ENCODE results near the gene PPP5C. TPM values are rescaled to one million over a fixed set of nuclear protein-coding genes. Genes with fewer than 3 reads are reported as not detected.
"Not testable (repeated sequence)": the region's sequence is repeated elsewhere in the genome, so short reads cannot be mapped to it uniquely, and the experiment has no call there.

Gene PPP5C
- polyA plus RNA-seq, 1 donor = 73.4 TPM

DNA sequence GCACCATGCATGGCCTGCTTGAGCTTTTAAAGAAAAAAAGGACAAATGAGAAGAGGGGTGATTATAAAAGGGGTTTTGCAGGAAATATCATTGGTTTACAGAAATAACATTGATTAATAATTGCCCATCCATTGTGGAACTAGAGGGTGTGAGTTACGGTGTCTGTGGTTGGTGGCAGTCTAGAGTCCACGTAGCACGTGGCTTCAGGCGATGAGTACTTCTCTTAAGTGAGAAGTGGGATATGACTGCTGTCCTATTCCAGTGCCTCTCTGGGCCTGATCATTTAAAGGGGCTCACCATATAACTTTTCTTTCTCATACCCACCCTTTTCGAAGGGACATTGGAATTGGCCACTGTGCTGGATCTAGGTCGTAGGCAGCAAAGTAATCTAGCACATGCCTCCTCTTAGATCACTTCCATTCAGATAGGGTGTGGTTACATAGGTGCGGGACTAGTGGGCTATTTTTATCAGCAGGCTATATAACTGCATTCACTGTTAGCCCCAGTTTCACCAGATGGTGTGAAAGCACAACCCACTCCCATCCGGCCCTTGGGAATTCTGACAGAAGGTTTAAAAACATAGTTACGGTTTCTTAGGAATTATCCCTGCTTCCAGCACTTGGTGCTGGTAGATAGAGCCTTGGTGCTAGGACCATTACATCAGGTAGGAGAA is 19.9 kb downstream of the PPP5C start:
- no peak for DNase-seq

DNA sequence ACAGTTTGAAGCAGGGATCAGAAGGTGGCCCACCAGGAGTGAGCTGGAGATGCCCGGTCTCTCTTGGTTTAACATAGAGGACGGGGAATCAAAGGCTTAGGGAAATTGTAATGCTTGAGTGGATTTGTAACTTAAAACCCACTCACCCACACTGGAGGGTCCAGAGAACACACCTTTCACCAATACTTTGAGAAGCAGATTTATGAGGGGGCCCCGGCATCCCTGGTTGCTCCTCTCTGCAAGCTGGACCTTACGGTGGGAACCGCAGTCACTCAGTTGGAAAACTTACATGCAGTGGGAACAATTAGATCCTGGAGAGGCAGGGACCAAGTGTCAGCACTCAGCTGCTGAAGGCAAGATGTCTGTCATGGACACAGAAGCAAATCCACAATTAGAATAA is 20.5 kb downstream of the PPP5C start:
- no peak for DNase-seq

DNA sequence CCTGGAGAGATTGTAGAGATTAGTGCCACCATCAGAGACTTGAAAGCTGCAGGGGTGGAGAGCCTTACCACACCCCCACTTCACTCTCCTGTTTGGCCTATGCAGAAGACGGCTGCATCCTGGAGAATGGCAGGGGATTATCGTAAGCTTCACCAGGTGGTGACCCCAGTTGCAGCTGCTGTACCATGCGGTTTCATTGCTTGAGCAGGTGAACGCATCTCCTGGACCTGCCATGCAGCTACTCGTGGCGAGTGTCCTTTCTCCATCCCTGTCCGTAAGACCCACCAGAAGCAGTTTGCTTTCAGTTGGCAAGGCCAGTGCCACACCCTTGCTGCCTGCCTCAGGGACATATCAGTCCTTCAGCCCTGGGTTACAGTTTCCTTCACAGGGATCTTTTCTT is 21.2 kb downstream of the PPP5C start:
- DNase-seq = no peak

DNA sequence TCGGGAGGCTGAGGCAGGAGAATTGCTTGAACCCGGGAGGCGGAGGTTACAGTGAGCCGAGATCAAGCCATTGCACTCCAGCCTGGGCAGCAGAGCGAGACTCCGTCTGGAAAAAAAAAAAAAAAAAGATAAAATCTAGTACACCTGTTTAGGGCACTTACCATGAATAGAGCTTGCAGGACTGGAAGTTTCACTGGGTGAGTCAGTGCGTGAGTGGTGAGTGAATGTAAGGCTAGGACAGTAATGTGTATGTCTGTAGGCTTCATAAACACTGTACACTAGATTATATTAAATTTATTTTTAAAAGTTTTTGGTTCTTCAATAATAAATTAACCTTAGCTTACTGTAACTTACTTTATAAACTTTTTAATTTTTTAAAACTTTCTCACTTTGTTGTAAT is 22.9 kb downstream of the PPP5C start:
- no peak for DNase-seq

- DNase-seq = no peak
These were observed 24.5 kb downstream of the PPP5C start for GRCh38 chr19:46371371-46371901.

DNA sequence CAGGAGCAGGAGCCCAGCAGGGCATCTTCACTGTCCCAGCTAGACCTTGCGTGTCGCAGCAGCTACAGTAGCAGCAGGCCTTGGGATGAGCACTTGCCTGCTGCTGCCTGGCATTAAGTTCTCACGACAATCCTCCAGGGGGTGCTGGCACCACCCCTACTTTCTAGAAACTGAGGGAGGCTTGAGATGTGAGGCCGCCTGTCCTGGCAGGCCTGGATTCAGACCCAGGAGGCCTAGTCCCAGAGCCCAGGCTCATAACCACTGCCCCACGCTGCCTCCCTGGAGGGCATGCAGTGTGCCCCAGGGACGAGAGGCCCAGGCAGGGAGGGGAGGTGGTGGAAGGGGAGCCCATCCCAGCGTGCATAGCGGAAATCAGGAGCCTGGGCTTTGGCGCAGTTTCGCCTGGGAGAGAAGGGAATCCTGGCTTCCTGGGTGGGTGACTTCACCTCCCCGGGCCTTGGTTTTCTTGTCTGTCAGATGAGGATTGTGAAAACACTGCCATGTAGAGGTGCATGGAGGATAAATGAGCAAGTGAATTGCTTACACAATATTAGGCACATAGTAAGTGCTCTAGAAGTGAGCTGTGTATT is 26.1 kb downstream of the PPP5C start:
- DNase-seq = no peak

DNA sequence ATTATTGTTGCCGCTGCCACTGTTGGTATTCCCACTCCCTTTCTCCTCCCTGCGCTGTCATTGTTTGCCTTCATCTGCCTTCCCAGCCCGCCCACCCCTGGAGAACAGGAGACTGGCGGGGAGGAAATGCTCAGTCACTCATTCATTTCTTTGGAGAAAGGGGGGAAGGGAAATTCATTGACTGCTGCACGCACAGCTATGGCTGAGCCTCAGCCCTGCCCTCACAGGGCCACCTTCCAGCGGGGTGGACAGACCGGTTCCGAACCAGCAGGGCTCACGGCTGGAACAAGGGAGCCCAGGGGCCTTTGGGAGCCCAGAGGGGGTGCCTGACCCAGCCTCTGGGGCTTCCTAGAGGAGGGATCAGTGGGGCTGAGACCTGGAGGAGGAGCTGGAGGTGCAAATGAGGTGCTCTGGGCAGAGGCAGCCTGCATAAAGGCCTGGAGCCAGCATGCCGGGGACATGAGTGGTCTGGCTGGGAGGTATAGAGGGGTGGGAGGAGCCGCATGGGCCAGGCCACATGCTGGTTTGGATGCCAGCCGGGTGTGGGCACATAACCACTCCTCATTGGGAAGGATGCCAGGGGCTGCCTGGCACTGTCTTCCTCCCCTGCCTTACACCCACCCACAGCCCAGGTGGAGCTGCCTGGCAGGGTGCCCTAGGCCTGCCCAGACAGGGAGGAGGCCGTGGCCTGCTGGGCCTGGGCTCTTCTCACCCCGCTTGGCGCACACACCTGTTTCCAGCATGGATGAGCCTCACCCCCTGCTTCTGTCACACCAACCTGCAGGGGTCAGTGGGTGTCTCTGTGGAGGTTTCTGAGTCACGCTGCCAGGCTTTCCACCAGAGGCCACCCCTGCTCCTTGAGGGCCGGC is 26.8 kb downstream of the PPP5C start:
- DNase-seq = no peak

- DNase-seq = no peak
These were observed 27.9 kb downstream of the PPP5C start for GRCh38 chr19:46374536-46375475.

GRCh38 chr19:46375476-46376067 is 28.7 kb downstream of the PPP5C start:
- DNase-seq = not testable (repeated sequence)

DNA sequence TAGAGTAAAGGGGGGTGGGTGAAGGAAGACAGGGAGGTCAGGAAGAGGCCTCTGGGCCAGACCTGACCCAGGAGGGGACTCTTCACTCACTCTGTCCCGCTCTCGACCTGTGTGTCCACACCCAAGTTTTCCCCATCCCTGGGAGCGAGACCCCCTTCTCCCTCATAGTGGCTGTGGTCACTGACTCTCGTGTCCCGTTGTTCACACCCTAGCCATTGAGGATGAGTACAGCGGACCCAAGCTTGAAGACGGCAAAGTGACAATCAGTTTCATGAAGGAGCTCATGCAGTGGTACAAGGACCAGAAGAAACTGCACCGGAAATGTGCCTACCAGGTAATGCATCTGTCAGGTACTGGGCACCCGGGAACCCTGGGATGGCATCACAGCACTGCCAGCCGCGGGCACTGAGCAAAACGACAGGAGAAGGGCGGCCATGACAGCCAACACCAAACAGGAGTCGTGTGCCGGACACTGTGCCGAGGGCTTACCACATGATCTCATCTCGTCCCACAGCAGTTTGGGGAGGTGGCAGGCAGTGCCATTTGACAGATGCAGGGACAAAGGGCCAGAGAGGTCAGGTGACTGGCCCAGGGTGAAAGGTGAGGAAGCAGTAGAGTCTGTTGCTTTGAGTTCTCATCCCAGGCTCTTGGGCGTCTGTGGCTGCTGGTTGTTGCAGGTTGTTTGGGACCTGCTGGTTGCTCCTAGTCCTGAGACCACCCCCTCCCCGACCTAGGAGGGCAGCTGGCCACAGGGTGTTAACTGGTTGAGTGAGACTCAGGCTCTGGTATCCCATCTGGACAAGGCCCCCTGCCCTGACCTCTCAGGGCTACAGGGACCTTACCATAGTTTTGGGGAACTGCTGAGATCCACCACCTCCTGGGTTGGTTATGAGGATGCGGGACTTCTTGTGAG is 29.6 kb downstream of the PPP5C start:
- DNase-seq = no peak

DNA sequence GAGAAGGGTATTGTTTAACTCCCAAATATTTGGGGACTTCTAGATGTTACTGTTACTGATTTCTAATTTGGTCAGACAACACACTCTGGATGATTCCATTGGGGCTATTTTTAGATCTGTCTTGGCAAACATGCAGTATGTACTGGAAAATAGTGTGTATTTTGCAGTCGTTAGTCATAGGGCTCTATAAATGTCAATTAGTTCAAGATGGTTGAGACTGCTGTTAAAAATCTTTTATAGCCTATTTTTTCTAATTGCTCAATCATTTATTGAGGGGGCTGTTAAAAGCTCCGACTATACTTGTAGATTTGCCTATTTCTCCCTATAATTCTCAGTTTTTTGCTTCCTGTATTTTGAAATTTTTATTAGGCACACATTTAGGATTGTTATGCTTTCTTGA is 31.4 kb downstream of the PPP5C start:
- DNase-seq = peak; percentile 85

DNA sequence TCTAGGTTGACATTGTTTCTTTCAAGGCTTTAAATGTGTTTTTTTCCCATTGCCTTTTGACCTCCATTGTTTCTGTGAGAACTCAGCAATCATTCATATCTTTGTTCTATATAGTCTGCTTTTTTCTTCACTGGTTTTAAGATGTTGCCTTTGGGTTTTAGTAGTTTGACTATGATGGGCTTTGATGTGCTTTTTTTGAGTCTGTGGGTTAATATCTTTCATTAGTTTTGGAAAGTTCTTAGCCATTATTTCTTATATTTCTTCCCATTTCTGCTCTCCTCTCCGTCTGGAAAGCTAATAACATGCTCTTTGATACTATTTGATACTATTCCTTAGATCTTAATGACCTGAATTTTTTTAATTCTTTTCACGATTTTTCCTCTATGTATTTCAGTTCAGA is 33.8 kb downstream of the PPP5C start:
- no peak for DNase-seq

DNA sequence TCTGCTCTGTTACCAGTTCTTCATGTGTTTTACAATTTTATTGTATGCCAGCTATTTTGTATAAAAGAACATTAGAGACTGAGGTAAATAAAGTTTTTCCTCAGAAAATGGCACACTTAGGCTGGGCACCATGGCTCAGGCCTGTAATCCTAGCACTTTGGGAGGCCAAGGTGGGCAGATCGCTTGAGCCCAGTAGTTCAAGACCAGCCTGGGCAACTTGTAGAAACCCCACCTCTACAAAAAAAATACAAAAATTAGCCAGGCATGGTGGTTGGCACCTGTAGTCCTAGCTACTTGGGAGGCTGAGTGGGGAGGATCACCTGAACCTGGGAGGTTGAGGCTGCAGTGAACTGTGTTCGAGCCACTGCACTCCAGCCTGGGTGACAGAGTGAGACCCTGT is 34.5 kb downstream of the PPP5C start:
- DNase-seq = no peak

- DNase-seq = no peak
These were observed 35.0 kb downstream of the PPP5C start for GRCh38 chr19:46381756-46382345.

GRCh38 chr19:46383171-46383815 is 36.4 kb downstream of the PPP5C start:
- no peak for DNase-seq

DNA sequence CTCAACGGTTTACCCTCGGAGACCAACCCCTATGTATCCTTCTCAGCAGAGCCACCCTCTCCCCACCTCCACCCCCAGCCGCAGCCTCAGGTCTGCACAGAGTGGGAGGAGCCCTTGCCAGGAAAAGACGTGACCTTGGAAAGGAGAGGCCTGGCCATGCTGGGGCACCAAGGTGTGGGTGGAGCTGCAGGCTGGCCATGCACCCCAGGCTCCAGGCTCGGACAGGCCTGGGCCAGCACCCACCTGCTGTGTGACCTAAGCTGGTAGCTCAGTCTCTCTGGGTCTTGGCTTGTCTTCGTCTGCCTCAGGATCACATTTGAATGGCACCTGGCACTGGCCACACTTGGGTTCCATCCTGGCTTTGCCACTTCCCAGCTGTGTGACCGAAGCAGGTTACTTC is 37.0 kb downstream of the PPP5C start:
- no peak for DNase-seq

DNA sequence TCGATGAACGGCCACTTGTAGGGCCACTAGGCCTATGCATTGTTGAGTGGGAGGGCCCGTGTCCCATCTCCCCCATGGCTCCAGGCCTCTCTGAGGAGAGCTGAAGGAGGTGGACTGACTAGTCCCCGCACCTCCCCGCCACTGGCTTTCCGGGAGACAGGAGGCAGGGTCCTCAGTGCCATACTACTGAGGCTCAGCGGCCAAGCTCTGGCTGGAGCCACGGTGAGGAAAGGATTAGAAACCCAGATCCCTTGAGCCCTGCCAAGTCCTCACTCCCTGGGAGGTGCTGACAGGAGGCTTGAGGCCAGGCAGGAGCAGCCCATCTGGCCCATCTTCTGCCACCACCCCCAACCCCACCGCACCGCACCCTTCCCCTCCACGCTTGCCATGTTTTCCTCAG is 37.5 kb downstream of the PPP5C start:
- DNase-seq = no peak

GRCh38 chr19:46385636-46386035 is 38.7 kb downstream of the PPP5C start:
- no peak for DNase-seq

GRCh38 chr19:46386151-46386550 is 39.3 kb downstream of the PPP5C start:
- DNase-seq = no peak

Measured in hindlimb muscle (tissue), 1 donor.